B cell (primary cell): ENCODE results near the gene CWC27.

ENCODE experiments used
- CTCF ChIP-seq: fragments of 200-600 bp; IDR thresholded peaks from one replicate; pipeline ENCODE4 v1.8.0; 2022; ENCODE audit warnings: antibody characterized with exemption, mild to moderate bottlenecking
- EZH2 ChIP-seq: IDR thresholded peaks from 2 replicates; pipeline ENCODE4 v1.6.1; 2012; ENCODE audit warnings: borderline replicate concordance, low read depth, mild to moderate bottlenecking, moderate library complexity, low read length; ENCODE audit not compliant: insufficient read depth, poor library complexity, severe bottlenecking

DNA sequence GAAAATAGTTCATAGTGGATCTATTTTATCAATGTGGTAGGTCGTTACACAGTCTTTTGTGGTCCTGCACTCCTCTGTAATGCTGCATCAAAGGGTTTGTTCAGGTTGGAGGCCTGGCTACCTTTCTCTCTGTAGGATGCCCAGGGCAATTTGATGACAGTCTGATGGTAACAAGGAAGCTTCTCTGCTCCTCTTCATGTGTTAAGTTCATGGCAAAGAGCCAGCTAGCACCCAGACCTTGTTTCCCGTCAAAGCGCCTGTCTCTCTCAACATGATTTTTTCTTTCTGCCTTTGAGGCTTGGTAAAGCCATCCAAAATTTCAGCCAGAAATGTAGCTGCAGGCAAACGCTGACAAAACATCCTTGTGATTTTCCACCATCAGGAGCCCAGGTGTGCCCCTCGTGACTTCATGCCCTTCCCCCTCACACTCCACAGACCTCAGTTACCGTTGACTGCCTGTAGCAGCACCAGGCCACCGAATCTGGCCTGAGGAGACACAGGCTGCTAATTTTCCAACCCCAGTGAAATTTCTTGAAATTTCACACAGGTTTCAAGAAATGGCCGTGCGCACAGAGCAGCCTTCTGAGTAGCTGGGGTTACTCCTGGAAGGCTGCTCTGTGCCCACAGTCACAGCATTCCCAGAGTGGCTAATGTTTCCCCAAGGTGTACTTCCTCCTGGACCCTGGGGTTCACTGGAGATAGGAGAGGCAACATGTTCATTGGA lies 292.7 kb downstream of the CWC27 start:
- TF ChIP-seq CTCF (no peak), EZH2 (no peak)
